ENCODE measurements around the gene RAP1GAP.

DNA sequence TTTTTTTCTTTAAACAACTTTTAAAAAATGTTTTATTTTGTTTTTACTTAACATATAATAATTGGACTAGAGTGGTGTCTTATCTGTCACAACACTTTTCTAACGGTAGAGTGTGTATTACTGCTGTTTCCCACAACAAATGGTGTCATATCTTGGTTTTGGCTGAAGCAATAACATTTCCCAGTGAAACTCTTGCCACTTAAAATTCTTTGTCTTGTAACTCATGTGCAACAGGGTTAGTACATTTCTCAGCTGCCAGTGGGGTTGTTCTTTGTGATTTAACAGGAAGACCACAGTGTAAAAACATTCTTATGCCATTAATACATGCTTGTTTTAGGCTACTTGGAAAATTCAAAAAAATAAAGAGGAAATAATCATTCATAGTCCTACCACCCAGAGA is 116.4 kb downstream of the RAP1GAP start:
- no peak for TF ChIP-seq CTCF (IDR thresholded peaks at IDR 0.05; ENCODE audit: low read depth, low read length, missing input control)
- no peak for TF ChIP-seq TAF1 (conservative IDR thresholded peaks at IDR 0.05)
- no peak for TF ChIP-seq JUND (IDR thresholded peaks at IDR 0.05)
- no peak for TF ChIP-seq YY1 (IDR thresholded peaks at IDR 0.05)
- no peak for TF ChIP-seq RXRA (IDR thresholded peaks at IDR 0.05)
- TF ChIP-seq EGR1 (IDR thresholded peaks at IDR 0.05; ENCODE audit: low read depth in 2 of 2): no peak
- TF ChIP-seq, protein P1, sequence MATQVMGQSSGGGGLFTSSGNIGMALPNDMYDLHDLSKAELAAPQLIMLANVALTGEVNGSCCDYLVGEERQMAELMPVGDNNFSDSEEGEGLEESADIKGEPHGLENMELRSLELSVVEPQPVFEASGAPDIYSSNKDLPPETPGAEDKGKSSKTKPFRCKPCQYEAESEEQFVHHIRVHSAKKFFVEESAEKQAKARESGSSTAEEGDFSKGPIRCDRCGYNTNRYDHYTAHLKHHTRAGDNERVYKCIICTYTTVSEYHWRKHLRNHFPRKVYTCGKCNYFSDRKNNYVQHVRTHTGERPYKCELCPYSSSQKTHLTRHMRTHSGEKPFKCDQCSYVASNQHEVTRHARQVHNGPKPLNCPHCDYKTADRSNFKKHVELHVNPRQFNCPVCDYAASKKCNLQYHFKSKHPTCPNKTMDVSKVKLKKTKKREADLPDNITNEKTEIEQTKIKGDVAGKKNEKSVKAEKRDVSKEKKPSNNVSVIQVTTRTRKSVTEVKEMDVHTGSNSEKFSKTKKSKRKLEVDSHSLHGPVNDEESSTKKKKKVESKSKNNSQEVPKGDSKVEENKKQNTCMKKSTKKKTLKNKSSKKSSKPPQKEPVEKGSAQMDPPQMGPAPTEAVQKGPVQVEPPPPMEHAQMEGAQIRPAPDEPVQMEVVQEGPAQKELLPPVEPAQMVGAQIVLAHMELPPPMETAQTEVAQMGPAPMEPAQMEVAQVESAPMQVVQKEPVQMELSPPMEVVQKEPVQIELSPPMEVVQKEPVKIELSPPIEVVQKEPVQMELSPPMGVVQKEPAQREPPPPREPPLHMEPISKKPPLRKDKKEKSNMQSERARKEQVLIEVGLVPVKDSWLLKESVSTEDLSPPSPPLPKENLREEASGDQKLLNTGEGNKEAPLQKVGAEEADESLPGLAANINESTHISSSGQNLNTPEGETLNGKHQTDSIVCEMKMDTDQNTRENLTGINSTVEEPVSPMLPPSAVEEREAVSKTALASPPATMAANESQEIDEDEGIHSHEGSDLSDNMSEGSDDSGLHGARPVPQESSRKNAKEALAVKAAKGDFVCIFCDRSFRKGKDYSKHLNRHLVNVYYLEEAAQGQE (IDR thresholded peaks at IDR 0.05): no peak
- no peak for TF ChIP-seq MAX (IDR thresholded peaks at IDR 0.05)
- TF ChIP-seq, protein P2, sequence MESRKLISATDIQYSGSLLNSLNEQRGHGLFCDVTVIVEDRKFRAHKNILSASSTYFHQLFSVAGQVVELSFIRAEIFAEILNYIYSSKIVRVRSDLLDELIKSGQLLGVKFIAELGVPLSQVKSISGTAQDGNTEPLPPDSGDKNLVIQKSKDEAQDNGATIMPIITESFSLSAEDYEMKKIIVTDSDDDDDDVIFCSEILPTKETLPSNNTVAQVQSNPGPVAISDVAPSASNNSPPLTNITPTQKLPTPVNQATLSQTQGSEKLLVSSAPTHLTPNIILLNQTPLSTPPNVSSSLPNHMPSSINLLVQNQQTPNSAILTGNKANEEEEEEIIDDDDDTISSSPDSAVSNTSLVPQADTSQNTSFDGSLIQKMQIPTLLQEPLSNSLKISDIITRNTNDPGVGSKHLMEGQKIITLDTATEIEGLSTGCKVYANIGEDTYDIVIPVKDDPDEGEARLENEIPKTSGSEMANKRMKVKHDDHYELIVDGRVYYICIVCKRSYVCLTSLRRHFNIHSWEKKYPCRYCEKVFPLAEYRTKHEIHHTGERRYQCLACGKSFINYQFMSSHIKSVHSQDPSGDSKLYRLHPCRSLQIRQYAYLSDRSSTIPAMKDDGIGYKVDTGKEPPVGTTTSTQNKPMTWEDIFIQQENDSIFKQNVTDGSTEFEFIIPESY (IDR thresholded peaks at IDR 0.05): no peak
- TF ChIP-seq RAD21 (IDR thresholded peaks at IDR 0.05): peak in 1 of 2 donors; percentile 13
- no peak for TF ChIP-seq GABPA (IDR thresholded peaks at IDR 0.05 in 1 of 2, conservative IDR thresholded peaks at IDR 0.05 in 1 of 2)
- no peak for TF ChIP-seq HNF4A (conservative IDR thresholded peaks at IDR 0.05)
- TF ChIP-seq, protein P3, sequence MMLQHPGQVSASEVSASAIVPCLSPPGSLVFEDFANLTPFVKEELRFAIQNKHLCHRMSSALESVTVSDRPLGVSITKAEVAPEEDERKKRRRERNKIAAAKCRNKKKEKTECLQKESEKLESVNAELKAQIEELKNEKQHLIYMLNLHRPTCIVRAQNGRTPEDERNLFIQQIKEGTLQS (IDR thresholded peaks at IDR 0.05): no peak
- TF ChIP-seq FOXA1 (IDR thresholded peaks at IDR 0.05): no peak

All from liver (tissue), 3 donors.